Bronchial smooth muscle cell (primary cell): ENCODE results near the gene VSNL1. TPM values are rescaled to one million over a fixed set of nuclear protein-coding genes. Genes with fewer than 3 reads are reported as not detected.

ENCODE experiments used
- total RNA-seq: library from RNA; depleted of rRNA; stranded (reverse); fragments of >200 nt; gene quantifications from 2 replicates; pipeline ENCODE4 v1.2.1, GENCODE V29; 2014

VSNL1 gene
- 0.17 and 0.47 TPM in 2 replicates for total RNA-seq

GRCh38 chr2:17540093-17540812 is at the start of gene VSNL1:
TSS of gene VSNL1 (plus strand) at chr2:17540696. CDS start at chr2:17592075, 51,379 bp downstream.

GRCh38 chr2:17518212-17519154 is 22.0 kb upstream of the VSNL1 start, which contains the start of gene RAD51AP2:
TSS of gene RAD51AP2 (minus strand) at chr2:17518440. CDS start at chr2:17518415, 25 bp downstream.

Other genes starting within 250 kb of the VSNL1 start
- not detected in 2 replicates for gene RAD51AP2, start 22.3 kb upstream of the VSNL1 start, total RNA-seq
- gene SMC6, start 213.1 kb downstream of the VSNL1 start, total RNA-seq, result 12.5 and 14.1 TPM in 2 replicates
- gene GEN1, start 213.4 kb downstream of the VSNL1 start, total RNA-seq, result 3.2 and 3.3 TPM in 2 replicates